GM13977 (cell line): ENCODE measurements around the gene FAM50A.

Source experiments
- DNase-seq: peaks from one replicate; pipeline ENCODE4 v3.0.0; 2012; ENCODE audit warnings: low spot score
- in situ Hi-C: fragments of 300-500 bp; cut with MboI; formaldehyde crosslinking; loops from one replicate; pipeline ENCODE4 v1.12.0; 2022; ENCODE audit warnings: low sequenced_read_pairs, low pct_unique_long_range_greater_than_20kb, mixed read lengths, inconsistent platforms; ENCODE audit not compliant: unreplicated experiment
- TF ChIP-seq, protein P1 (sequence below): IDR thresholded peaks from 2 replicates; pipeline ENCODE4 v1.5.1; 2012; ENCODE audit warnings: mild to moderate bottlenecking, control low read depth; ENCODE audit not compliant: insufficient read depth; ENCODE audit errors: extremely low read depth, missing control alignments

Gene FAM50A

DNA sequence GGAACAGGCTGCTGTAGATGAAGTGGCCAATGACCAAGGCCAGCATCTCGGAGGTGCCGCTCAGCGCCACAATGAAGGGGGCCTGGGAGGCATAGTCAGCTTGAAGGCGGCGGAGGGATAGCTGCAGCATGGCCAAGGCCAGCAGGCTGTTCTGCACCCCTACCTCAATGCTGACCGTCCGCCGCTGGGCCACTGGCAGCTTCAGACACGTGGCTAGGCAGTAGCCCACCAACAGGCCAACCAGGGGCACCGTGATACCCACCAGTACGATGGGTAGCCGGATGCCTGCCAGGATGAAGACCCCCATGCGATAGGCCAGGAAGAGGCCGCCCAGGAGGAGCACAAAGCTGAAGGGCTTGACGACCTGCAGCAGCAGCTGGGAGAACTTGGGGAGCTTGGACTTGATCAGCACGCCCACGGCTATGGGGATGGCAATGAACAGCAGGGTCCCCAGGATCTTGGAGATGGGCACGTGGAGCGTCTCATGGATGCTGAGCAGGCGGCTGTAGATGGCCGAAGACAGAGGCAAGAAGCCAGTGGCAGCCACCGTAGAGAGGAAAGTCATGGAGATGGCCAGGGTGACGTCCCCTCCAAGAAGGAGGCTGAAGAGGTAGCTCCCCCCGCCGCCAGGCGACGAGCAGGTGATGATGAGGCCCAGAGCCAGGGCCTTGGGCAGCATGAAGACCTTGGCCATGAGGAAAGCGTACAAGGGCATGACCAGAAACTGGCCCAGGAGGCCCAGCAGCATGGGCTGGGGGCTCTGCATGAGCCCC is 43.8 kb downstream of the FAM50A start:
- in situ Hi-C loops = no loop called here
- DNase-seq = no peak
- TF ChIP-seq, protein P1, sequence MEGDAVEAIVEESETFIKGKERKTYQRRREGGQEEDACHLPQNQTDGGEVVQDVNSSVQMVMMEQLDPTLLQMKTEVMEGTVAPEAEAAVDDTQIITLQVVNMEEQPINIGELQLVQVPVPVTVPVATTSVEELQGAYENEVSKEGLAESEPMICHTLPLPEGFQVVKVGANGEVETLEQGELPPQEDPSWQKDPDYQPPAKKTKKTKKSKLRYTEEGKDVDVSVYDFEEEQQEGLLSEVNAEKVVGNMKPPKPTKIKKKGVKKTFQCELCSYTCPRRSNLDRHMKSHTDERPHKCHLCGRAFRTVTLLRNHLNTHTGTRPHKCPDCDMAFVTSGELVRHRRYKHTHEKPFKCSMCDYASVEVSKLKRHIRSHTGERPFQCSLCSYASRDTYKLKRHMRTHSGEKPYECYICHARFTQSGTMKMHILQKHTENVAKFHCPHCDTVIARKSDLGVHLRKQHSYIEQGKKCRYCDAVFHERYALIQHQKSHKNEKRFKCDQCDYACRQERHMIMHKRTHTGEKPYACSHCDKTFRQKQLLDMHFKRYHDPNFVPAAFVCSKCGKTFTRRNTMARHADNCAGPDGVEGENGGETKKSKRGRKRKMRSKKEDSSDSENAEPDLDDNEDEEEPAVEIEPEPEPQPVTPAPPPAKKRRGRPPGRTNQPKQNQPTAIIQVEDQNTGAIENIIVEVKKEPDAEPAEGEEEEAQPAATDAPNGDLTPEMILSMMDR = no peak

DNA sequence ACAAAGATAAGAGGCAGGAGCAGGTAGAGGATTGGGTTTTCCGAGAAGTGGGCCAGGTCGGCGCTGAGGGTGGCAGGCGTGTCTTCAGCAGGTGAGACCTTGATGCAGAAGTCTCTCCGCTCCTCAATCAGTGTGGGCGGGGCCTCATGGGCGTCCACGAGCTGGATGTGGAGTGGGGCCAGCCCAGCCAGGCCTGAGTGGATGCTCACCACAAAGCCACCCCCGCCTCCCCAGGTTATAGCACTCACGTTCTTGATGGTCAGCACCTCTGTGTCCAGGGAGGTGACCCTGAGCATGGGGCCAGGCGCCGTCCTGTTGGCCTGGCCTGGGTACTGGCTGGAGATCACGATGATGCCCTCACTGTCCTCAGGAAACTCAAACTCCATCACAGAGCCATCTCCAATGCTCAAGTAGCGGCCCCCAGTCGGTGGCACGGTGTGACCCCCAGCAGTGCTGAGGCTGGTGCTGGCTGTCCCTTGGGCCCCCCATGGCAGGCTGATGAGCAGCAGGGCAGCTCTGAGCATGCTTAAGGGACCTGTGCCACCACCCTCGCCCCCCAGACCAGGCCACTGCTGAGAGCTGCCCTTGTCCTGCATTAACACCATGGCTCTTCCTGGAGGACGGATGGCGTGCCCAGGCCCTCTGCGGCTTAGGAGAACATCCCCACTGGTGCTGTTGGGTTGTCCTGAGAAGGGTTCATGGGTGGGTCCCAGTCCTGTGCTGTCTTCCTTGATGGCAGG is 44.6 kb downstream of the FAM50A start:
- no peak for DNase-seq
- TF ChIP-seq, protein P1 = no peak
- in situ Hi-C loops = no loop called here

DNA sequence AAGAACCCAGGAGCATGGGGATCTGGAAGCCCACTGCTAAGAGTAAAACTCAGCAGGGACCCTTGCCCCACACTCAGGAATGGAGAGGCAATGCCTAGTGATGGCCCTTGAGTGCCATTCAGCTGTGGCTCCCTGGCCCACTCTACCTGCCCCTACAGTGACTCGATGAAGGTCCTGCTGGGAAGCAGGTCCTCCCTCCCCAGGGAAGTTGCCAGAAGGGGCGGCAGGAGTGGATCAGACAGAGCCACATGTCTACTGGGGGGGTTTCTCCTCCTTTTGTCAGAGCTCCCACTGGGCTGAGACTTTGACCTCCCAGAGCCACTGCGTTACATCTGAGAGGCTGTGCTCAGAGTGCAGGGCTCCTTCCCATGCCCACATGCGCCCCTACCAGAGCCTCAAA is 45.2 kb downstream of the FAM50A start:
- DNase-seq = no peak
- in situ Hi-C loops = no loop called here
- TF ChIP-seq, protein P1 = no peak

DNA sequence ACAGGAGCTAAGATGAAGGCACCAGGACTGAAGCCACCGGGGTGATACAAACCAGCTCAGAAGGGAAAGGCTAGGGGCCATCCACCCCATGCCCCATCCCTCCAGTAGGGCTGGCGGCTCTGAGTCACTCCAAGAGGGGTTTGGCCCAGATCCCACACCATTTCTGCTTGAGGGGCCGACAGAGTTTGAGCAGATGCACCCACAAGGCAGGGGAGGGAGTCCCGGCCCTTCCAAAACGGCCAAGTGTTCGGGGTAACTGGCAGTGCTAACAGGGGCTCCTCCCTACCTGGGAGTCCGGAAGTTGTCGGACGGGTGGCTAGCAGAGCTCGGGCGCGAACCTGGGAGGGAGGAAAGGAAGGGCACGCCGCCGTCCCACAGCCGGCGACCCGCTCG is 46.1 kb downstream of the FAM50A start:
- no peak for DNase-seq
- in situ Hi-C loops = no loop called here
- TF ChIP-seq, protein P1 = no peak

DNA sequence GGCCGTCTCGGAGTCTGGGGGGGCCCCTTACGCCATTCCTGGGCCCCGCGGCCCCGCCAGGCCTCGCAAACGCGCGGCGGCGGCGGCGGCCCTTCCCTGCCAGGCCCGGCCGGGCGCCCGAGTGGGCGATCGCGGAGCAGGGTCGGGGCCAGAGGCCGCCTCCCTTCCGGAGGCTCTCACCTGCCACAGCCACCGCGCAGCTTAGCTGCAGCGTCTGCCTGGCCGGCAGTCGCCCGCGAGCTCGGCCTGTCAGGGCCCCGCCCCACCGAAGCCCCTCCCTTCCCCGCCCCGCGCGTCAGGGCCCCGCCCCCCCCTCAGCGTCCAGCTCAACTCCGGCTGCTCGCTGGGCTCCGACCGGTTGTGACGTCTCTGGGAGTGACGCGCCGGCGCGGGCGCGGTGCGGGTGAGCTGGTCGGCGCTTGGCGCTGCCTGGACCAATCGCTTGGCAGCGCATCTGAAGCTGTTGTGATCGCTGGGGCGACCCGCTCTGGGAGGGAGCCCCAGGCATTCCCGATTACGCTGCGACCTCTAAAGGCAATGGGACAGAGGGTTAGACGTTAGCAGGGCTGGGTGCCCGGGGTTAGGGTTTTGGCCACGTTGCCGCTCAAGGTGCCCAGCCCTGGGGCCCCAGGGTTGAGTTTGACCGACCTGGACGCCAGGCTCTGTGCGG is 46.6 kb downstream of the FAM50A start, which contains the start of gene SLC10A3:
Gene SLC10A3, minus strand, starts transcription at position 216 of the 670 bp plus-strand sequence. CDS start 1,689 bp downstream, outside the sequence.
- DNase-seq = peak; percentile 95
- TF ChIP-seq, protein P1 = no peak
- in situ Hi-C loops = no loop called here

DNA sequence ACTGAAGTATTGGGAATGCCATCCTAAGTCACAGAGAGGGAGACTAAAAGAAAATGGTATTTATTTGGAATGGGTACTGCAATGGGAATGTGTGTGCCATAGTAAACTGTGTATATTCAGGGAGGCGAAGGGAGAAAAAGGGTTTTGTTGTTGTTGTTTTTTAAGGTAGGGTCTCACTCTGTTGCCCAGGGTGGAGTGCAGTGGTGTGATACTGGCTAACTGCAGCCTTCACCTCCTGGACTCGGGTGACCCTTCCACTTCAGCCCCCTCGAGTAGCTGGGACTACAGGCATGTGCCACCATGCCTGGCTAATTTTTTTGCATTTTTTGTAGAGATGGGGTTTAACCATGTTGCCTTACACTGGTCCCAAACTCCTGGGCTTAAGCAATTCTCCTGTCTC is 50.8 kb downstream of the FAM50A start:
- no peak for DNase-seq
- TF ChIP-seq, protein P1 = no peak
- in situ Hi-C loops = no loop called here
